ENCODE data around the gene LPAR4.

LPAR4 gene

DNA sequence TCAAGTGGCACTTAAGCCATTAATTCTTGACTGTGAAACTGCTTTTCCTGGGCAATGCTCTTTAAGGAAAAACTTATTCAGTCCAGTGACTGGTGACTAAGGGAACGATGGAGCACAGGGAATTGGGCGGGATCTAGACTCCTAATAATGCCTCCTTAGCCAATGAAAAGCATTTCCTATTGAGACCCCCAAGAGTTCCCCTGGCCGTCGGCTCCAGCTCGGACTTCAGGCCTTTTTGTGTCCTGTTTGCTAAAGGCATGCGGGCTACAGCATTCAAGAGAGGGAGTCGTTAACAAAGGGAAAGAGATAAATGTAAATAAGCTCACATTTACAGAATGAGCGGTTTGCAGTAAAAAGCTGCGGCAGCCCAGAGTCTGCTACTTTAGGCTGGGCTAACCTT, at the start of gene LPAR4:
LPAR4 (plus strand) TSS at position 232 of the 400 bp plus-strand sequence. CDS start 7,150 bp downstream, outside the sequence.
- Mint-ChIP-seq H3K27me3 (no peaks in the 10 kb centered on the region), H3K27ac (no peak within 1 kb of the TSS), H3K4me3 (no peak within 1 kb of the TSS), H3K9me3 (no peaks in the 10 kb centered on the region), H3K4me1 (ENCODE audit: low read depth) (no peaks in the 10 kb centered on the region), H3K36me3 (ENCODE audit: low read depth) (no peaks in the 10 kb centered on the region)
- intact Hi-C loops (cut with micrococcal nuclease): no loop called here

GRCh38 chrX:78706071-78706470, 41.4 kb upstream of the LPAR4 start:
- H3K27ac Mint-ChIP-seq: no peak overlapping the region
- no peaks in the 10 kb centered on the region for H3K9me3 Mint-ChIP-seq
- H3K4me1 Mint-ChIP-seq (ENCODE audit: low read depth): peaks cover 4% of the 10 kb centered on the region
- no peak overlapping the region for H3K4me3 Mint-ChIP-seq
- no peaks in the 10 kb centered on the region for H3K27me3 Mint-ChIP-seq
- intact Hi-C loops (cut with micrococcal nuclease): no loop called here
- no peaks in the 10 kb centered on the region for H3K36me3 Mint-ChIP-seq (ENCODE audit: low read depth)

GRCh38 chrX:78708262-78708661, 39.3 kb upstream of the LPAR4 start:
- intact Hi-C loops (cut with micrococcal nuclease): loop anchor here (2.0 kb wide), 1 partner anchor 153 kb away; no protein-coding TSS in a partner anchor
- no peak overlapping the region for H3K27ac Mint-ChIP-seq
- H3K36me3 Mint-ChIP-seq (ENCODE audit: low read depth): no peaks in the 10 kb centered on the region
- no peaks in the 10 kb centered on the region for H3K27me3 Mint-ChIP-seq
- peaks cover 4% of the 10 kb centered on the region for H3K4me1 Mint-ChIP-seq (ENCODE audit: low read depth)
- no peak overlapping the region for H3K4me3 Mint-ChIP-seq
- no peaks in the 10 kb centered on the region for H3K9me3 Mint-ChIP-seq

GRCh38 chrX:78708816-78709215, 38.7 kb upstream of the LPAR4 start:
- Mint-ChIP-seq H3K27ac (no peak overlapping the region), H3K27me3 (no peaks in the 10 kb centered on the region), H3K4me3 (no peak overlapping the region), H3K4me1 (ENCODE audit: low read depth) (peaks cover 4% of the 10 kb centered on the region), H3K9me3 (no peaks in the 10 kb centered on the region), H3K36me3 (ENCODE audit: low read depth) (no peaks in the 10 kb centered on the region)
- intact Hi-C loops (cut with micrococcal nuclease): loop anchor here (2.0 kb wide), 1 partner anchor 154 kb away; no protein-coding TSS in a partner anchor

GRCh38 chrX:78710171-78710570, 37.3 kb upstream of the LPAR4 start:
- intact Hi-C loops (cut with micrococcal nuclease): no loop called here
- Mint-ChIP-seq H3K4me1 (ENCODE audit: low read depth) (peaks cover 4% of the 10 kb centered on the region), H3K4me3 (no peak overlapping the region), H3K36me3 (ENCODE audit: low read depth) (no peaks in the 10 kb centered on the region), H3K9me3 (no peaks in the 10 kb centered on the region), H3K27me3 (no peaks in the 10 kb centered on the region), H3K27ac (no peak overlapping the region)

- Mint-ChIP-seq H3K9me3 (no peaks in the 10 kb centered on the region), H3K4me1 (ENCODE audit: low read depth) (peaks cover 4% of the 10 kb centered on the region), H3K27ac (no peak overlapping the region), H3K27me3 (no peaks in the 10 kb centered on the region), H3K36me3 (ENCODE audit: low read depth) (no peaks in the 10 kb centered on the region), H3K4me3 (no peak overlapping the region)
- intact Hi-C loops (cut with micrococcal nuclease): no loop called here
Measured at GRCh38 chrX:78712336-78712735, 35.2 kb upstream of the LPAR4 start.

- no peaks in the 10 kb centered on the region for H3K9me3 Mint-ChIP-seq
- intact Hi-C loops (cut with micrococcal nuclease): no loop called here
- no peak overlapping the region for H3K27ac Mint-ChIP-seq
- H3K4me3 Mint-ChIP-seq: no peak overlapping the region
- H3K36me3 Mint-ChIP-seq (ENCODE audit: low read depth): no peaks in the 10 kb centered on the region
- no peaks in the 10 kb centered on the region for H3K27me3 Mint-ChIP-seq
- peaks cover 6% of the 10 kb centered on the region for H3K4me1 Mint-ChIP-seq (ENCODE audit: low read depth)
Measured at GRCh38 chrX:78725287-78725686, 22.2 kb upstream of the LPAR4 start.

DNA sequence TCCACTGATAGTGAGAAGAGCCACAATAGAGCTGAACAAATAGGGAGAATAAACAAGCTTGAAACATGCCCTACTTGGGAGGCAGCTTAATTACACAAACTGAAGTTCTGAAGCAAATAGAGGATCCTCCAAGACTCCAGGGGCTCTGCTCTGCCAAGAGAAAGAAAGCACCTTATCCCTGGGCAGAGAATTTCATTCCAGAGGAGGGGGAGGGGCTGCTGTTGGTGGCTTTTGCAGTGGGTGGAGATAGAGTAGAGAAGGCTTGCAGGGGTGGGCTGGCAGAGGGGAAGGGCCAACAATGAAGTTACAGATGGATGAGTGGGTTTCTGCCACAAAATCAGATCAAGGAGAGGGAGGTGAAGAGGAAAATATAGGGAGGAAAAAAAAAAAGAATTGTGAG, 1.0 kb upstream of the LPAR4 start:
- H3K27me3 Mint-ChIP-seq: no peaks in the 10 kb centered on the region
- no peaks in the 10 kb centered on the region for H3K9me3 Mint-ChIP-seq
- H3K36me3 Mint-ChIP-seq (ENCODE audit: low read depth): no peaks in the 10 kb centered on the region
- no peak overlapping the region for H3K27ac Mint-ChIP-seq
- H3K4me1 Mint-ChIP-seq (ENCODE audit: low read depth): no peaks in the 10 kb centered on the region
- intact Hi-C loops (cut with micrococcal nuclease): no loop called here
- no peak overlapping the region for H3K4me3 Mint-ChIP-seq

GRCh38 chrX:78747971-78748370, 451 bp downstream of the LPAR4 start:
- H3K27me3 Mint-ChIP-seq: no peaks in the 10 kb centered on the region
- H3K4me1 Mint-ChIP-seq (ENCODE audit: low read depth): no peaks in the 10 kb centered on the region
- no peaks in the 10 kb centered on the region for H3K36me3 Mint-ChIP-seq (ENCODE audit: low read depth)
- intact Hi-C loops (cut with micrococcal nuclease): no loop called here
- no peak overlapping the region for H3K27ac Mint-ChIP-seq
- no peak overlapping the region for H3K4me3 Mint-ChIP-seq
- no peaks in the 10 kb centered on the region for H3K9me3 Mint-ChIP-seq

DNA sequence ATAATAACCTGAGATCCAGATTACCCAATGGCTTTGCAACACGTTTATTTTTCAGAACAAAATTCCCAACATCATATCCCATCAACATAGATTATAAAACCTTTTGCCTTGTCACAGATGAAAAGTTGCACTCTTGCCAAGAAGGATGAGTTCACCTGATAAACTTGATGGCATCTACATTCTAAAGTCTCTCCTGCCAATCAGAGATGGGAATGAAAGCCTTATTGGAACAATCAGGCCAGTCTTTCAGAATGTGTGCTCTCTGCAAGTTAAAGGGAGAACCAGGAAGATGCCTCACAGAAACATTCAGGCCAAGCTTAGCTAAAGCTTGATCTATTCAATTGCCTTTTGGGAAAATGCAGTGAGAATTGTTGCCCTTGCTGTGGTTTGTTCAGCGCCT, 1.3 kb downstream of the LPAR4 start:
- H3K9me3 Mint-ChIP-seq: no peaks in the 10 kb centered on the region
- H3K27me3 Mint-ChIP-seq: no peaks in the 10 kb centered on the region
- no peak overlapping the region for H3K4me3 Mint-ChIP-seq
- H3K27ac Mint-ChIP-seq: no peak overlapping the region
- intact Hi-C loops (cut with micrococcal nuclease): no loop called here
- no peaks in the 10 kb centered on the region for H3K36me3 Mint-ChIP-seq (ENCODE audit: low read depth)
- H3K4me1 Mint-ChIP-seq (ENCODE audit: low read depth): no peaks in the 10 kb centered on the region

- no peaks in the 10 kb centered on the region for H3K36me3 Mint-ChIP-seq (ENCODE audit: low read depth)
- H3K27ac Mint-ChIP-seq: no peak overlapping the region
- intact Hi-C loops (cut with micrococcal nuclease): no loop called here
- no peaks in the 10 kb centered on the region for H3K9me3 Mint-ChIP-seq
- peaks cover 8% of the 10 kb centered on the region for H3K4me1 Mint-ChIP-seq (ENCODE audit: low read depth)
- no peak overlapping the region for H3K4me3 Mint-ChIP-seq
- H3K27me3 Mint-ChIP-seq: no peaks in the 10 kb centered on the region
Measured at GRCh38 chrX:78753571-78753970, 6.1 kb downstream of the LPAR4 start.

- intact Hi-C loops (cut with micrococcal nuclease): no loop called here
- no peaks in the 10 kb centered on the region for H3K9me3 Mint-ChIP-seq
- peaks cover 8% of the 10 kb centered on the region for H3K4me1 Mint-ChIP-seq (ENCODE audit: low read depth)
- H3K27me3 Mint-ChIP-seq: no peaks in the 10 kb centered on the region
- H3K4me3 Mint-ChIP-seq: no peak overlapping the region
- no peaks in the 10 kb centered on the region for H3K36me3 Mint-ChIP-seq (ENCODE audit: low read depth)
- no peak overlapping the region for H3K27ac Mint-ChIP-seq
Measured at GRCh38 chrX:78754917-78755316, 7.4 kb downstream of the LPAR4 start.

DNA sequence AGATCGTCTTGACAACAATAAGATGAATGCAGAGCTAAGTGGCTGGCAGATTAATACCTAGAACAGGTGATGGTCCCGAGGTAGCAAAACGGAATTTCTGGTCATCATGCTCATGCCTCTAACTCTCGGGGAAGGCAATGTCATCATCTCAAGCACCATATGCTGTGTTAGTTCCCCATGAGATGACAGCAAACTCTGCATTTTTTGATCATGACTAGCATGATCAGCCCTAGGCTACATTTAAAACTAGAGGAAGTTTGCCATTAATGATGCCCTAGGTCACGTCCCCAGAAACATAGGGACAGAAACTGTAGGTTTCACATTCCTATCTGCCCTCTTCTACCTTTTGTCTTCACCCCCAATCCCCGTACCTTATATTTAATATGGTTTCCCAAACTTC, 11.6 kb downstream of the LPAR4 start:
- H3K27ac Mint-ChIP-seq: no peak overlapping the region
- peaks cover 8% of the 10 kb centered on the region for H3K4me1 Mint-ChIP-seq (ENCODE audit: low read depth)
- no peaks in the 10 kb centered on the region for H3K36me3 Mint-ChIP-seq (ENCODE audit: low read depth)
- no peaks in the 10 kb centered on the region for H3K27me3 Mint-ChIP-seq
- intact Hi-C loops (cut with micrococcal nuclease): no loop called here
- H3K9me3 Mint-ChIP-seq: no peaks in the 10 kb centered on the region
- no peak overlapping the region for H3K4me3 Mint-ChIP-seq

DNA sequence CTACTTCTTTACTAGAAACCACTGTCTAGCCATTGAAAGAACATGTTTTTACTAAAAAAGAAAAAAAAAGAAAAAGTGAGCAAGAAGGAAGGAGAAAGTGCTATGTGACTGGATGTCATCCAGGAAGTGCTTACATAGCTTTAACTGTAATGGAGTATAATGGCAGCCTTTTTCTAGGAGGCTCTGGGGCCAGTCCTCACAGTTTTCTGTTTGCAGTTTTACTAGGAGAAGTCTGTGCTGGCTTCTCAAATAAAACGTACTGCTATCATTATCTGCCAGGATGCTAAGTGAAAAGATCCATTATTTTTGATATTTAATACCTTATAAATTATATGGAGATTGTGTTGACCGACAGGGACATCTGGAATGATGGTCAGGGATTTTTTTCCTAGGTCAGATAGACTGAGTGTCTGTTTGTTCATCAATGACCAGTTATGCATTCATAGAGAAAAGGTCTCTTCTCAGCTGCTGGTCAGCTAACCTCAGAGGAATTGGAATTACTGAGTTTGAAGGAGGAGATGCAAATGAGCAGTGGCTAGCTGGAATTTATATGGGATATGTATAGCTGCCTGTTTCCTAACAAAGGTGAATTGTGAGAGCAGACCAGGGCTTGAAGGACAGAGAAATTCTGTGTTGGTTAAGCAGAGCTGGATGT, 21.7 kb downstream of the LPAR4 start:
- no peak overlapping the region for H3K27ac Mint-ChIP-seq
- H3K36me3 Mint-ChIP-seq (ENCODE audit: low read depth): no peaks in the 10 kb centered on the region
- no peaks in the 10 kb centered on the region for H3K27me3 Mint-ChIP-seq
- no peak overlapping the region for H3K4me3 Mint-ChIP-seq
- H3K9me3 Mint-ChIP-seq: no peaks in the 10 kb centered on the region
- H3K4me1 Mint-ChIP-seq (ENCODE audit: low read depth): no peaks in the 10 kb centered on the region
- intact Hi-C loops (cut with micrococcal nuclease): no loop called here

- no peak overlapping the region for H3K4me3 Mint-ChIP-seq
- intact Hi-C loops (cut with micrococcal nuclease): no loop called here
- H3K9me3 Mint-ChIP-seq: no peaks in the 10 kb centered on the region
Measured at GRCh38 chrX:78769946-78770345, 22.4 kb downstream of the LPAR4 start.

More at GRCh38 chrX:78769946-78770345, 22.4 kb downstream of the LPAR4 start:
- Mint-ChIP-seq H3K27me3 (no peaks in the 10 kb centered on the region), H3K36me3 (ENCODE audit: low read depth) (no peaks in the 10 kb centered on the region), H3K4me1 (ENCODE audit: low read depth) (no peaks in the 10 kb centered on the region), H3K27ac (no peak overlapping the region)
